GM19328 (cell line): ENCODE results near the gene ATG13.
"Not testable (repeated sequence)": the region's sequence is repeated elsewhere in the genome, so short reads cannot be mapped to it uniquely, and the experiment has no call there.

Source experiments
- ATAC-seq: cut with Tn5 transposase; IDR thresholded peaks from one replicate; pipeline ENCODE4 v1.9.1; 2021; ENCODE audit warnings: mild to moderate bottlenecking, moderate library complexity; ENCODE audit not compliant: unreplicated experiment

The ATG13 gene

GRCh38 chr11:46694607-46695006, 77.3 kb downstream of the ATG13 start:
- no peak for ATAC-seq

GRCh38 chr11:46695345-46696211, 78.2 kb downstream of the ATG13 start:
- no peak for ATAC-seq

DNA sequence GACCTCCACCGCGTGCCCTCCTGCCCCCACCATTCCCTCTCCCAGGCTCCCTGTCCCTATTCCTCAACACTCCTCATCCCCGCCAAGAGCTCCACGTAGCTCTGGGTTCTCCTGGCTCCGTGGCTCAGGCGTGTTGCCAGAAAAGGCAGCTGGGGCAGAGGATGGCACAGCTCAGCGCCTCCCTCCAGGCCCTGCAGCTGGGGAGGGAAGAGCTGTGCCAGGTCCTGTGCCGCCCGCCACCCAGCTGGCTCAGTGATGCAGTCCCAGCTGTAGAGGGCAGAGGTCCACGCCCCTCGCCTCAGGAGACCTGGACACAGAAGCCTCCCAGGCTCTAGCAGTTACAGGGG, 78.8 kb downstream of the ATG13 start:
- ATAC-seq, result no peak

GRCh38 chr11:46697303-46697702, 80.0 kb downstream of the ATG13 start:
- ATAC-seq, result no peak

DNA sequence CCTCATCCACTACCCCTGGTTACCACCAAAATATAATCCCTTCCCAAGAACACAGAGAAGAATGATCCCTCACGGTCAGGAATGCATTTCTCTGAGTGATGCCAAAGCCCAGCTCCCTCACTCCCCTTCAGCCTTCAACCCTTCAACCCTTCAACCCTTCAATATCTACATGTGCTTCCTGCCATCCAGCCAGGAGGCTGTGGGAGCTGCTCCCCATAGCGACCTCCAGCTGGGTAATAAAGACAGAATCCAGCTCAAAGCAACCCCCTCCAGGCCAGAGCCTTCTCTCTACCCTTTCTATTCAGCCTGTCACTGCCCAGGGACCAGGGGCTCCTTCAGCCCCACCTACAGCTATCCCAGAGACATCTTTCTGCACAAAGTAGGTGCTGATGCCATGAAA, 80.4 kb downstream of the ATG13 start:
- no peak for ATAC-seq

DNA sequence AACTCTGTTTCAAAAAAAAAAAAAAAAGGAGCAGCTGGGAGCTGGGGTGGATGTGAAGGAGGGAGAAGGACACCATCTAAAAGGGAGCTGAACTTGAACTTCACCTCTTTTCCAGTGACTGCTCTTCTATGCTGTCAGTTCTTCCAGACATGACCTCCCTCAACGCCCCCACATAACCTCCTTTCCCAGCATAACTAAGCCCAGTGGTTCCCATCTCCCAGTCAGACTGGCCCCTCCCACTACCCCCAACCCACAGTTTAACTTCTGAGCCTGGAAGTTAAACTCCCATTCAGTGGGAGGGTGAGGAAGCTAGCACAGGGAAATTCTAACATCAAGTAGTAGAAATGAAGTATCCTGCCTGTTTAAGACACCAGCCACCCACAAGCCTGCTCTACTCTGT, 81.2 kb downstream of the ATG13 start:
- ATAC-seq, result no peak

GRCh38 chr11:46700241-46701077, 83.1 kb downstream of the ATG13 start, which contains the start of the genes ARHGAP1 and ZNF408:
Gene ARHGAP1 (minus strand): TSS chr11:46700619. CDS start chr11:46696107, 4,512 bp downstream.
Gene ZNF408 (plus strand): TSS chr11:46701031. CDS start chr11:46701048, 17 bp downstream.
- peak; percentile 95 for ATAC-seq

DNA sequence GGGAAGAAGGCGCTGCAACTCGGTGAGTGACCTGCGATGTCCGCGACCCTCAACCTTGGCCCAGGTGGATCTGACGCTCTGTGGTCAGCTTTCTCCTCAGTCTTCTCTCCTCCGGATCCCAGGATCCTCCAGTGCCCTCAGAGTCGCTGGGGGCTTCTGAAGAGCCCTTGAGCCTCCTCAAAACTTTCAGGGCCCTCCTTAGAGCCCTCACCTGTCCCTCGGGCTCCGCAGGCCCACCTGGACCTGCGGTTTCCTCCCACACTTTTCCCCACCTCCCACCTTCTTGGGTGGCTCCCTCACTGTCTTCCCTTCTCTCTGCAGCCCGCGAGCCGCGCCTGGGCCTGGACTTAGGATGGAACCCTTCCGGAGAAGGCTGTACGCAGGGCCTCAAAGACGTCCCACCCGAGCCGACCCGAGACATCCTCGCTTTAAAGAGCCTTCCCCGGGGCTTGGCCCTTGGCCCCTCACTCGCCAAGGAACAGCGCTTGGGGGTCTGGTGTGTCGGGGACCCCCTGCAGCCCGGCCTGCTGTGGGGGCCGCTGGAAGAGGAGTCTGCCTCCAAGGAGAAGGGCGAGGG, 83.8 kb downstream of the ATG13 start:
- ATAC-seq, result no peak

- ATAC-seq, result no peak
These were observed 87.8 kb downstream of the ATG13 start for GRCh38 chr11:46705070-46705688.

DNA sequence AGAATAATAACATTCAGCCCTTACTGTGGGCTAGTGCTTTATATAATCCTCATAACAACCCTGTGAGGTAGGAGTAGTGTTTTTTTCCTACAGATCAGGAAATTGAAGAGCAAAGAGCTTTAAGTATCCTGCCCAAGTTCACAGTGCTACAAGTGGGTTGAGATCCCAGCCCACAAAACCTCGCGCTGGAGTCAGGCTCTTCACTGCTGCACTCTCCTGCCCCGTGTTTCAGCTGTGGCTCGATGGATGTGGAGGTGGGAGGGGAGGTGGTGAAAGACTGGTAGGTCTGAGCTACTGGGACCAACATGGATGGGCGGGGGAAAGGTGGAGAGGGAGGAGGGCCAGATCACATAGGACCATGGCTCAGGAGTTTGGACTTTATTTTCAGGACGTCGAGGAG, 89.5 kb downstream of the ATG13 start:
- no peak for ATAC-seq

DNA sequence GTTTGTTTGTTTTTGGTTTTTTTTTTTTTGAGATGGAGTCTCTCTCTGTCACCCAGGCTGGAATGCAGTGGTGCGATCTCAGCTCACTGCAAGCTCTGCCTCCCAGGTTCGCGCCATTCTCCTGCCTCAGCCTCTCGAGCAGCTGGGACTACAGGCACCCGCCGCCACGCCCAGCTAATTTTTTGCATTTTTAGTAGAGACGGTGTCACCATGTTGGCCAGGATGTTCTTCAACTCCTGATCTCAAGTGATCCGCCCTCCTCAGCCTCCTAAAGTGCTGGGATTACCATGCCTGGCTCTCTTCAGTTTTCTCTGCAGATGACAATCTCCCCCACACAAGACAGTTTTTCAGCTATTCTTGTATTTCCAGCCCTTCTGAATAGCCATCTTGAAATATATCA, 92.0 kb downstream of the ATG13 start:
- ATAC-seq, result not testable (repeated sequence)

- ATAC-seq, result no peak
These were observed 93.5 kb downstream of the ATG13 start for GRCh38 chr11:46710821-46711269.

DNA sequence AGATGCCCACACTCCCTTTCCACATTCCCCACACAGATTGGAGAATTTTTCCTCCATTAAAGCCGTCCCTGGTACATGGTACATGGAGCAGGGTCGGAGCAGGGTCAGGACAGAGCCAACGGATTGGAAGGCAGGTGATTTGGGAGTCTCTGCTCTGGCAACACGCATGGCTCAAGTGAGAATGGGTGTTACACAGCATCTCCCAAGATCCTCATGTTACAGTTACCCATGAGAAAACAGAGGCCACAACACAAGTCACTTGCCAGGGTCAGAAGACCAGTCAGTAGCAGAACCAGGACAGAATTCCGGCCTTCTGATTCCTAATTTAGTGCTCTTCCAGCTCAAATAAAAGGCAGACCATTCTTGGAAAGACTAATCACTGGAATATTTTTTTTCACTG, 94.0 kb downstream of the ATG13 start:
- no peak for ATAC-seq

GRCh38 chr11:46712874-46713576, 95.7 kb downstream of the ATG13 start:
- ATAC-seq, result no peak

DNA sequence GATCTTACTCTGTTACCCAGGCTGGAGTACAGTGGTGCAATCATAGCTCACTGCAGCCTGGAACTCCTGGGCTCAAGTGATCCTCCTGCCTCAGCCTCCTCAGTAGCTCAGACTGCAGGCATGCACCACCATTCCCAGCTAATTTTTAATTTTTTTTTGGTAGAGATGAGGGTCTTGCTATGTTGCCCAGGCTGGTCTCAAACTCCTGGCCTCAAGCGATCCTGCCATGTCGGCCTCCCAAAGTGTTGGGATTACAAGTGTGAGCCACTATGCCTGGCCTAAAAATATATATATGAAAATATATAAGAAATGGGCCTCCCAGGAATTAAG, 100.4 kb downstream of the ATG13 start:
- not testable (repeated sequence) for ATAC-seq

DNA sequence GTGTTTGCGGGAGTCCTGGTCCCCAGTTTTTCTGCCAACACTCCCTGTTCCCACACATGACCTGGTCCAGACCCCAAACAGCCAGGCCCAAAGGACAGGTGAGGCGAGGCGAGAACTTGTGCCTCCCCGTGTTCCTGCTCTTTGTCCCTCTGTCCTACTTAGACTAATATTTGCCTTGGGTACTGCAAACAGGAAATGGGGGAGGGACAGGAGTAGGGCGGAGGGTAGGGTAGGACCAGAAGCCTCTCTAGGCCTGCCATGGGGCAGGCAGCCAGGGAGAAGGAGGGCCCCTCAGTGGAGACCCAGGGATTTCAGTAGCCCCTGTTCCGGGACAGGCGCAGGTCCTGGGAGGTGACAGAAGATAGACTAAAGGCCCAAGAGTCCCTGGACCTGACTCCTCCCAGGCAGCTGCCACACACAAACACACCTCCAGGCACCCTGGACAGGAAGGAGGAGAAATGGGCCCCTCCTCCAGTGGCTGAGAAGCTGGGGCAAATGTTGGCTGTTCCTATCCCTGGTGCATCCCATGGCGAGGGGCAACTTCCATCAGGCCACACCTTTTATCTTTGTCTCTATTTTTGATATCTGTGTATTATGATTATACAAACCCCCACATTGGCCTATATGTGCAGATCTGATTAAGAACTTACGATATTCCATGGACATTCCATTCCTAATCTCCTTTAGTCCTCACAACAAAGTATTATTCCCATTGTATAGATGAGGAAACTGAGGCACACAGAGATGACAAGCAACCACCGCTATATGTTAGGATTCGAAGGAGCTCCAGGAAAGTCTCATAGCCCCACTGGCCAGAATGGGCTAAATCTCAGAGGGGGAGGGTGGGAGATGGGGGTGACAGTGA, 101.0 kb downstream of the ATG13 start:
- no peak for ATAC-seq

- ATAC-seq, result no peak
These were observed 101.7 kb downstream of the ATG13 start, which contains the start of gene F2 for GRCh38 chr11:46719048-46719542. Gene F2 (plus strand): TSS chr11:46719213. CDS start chr11:46719236, 23 bp downstream.

DNA sequence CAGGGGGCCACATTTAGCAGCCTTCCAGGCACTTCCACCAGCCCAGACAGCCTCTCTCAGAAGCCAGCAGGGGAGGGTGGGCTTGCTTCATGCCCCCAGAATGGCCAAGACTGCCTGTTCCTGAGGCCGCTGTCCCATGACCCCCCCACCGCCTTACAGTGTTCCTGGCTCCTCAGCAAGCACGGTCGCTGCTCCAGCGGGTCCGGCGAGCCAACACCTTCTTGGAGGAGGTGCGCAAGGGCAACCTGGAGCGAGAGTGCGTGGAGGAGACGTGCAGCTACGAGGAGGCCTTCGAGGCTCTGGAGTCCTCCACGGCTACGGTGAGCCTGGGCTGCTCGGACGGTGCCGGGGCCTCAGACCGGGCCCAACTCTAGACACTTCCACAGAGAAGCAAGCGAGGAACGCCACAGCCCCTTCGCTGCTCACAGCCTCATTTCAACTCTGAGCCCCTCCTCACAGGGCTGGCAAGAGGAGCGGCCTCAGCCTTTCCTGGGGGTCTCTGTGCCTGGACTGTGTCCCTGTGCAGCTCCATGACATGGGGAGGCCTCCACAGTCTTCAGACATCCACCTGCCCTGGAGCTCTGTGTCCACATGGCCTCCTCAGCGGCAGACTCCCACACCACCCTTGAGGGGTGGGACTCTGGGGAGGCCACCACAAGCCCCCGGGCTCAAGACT, 102.3 kb downstream of the ATG13 start:
- no peak for ATAC-seq

DNA sequence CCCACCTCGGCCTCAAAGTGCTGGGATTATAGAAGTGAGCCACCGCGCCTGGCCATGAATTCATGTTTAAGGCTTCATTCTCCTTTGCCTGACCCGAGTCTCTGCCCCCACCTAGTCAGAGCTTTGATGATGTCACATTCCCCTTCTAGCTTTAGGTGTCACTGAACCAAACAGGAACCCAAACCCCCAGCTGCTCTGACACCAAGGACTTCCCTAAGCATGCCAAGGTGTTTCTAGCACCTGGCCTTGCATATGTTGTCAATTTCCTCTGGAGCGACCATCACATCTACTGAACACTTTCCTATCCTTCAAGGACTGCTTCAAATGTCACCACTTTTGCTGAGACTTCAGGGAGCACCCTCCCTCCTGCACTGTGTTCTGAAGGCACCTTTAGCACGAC, 103.9 kb downstream of the ATG13 start:
- ATAC-seq, result no peak
